ENCODE results near the gene RBMS1. TPM values are rescaled to one million over a fixed set of nuclear protein-coding genes. Genes with fewer than 3 reads are reported as not detected.

RBMS1 gene
- polyA plus RNA-seq, 1 experiment = 107 TPM

- Histone ChIP-seq H3K27ac (ENCODE audit: low read depth, low read length) (no peak overlapping the region), H3K27me3 (ENCODE audit: control insufficient read depth, insufficient read depth, low read length) (no peaks in the 10 kb centered on the region), H3K4me3 (ENCODE audit: low read depth, low read length) (no peak overlapping the region), H3K9me3 (ENCODE audit: control insufficient read depth, insufficient read depth, low read length) (no peaks in the 10 kb centered on the region)
- ChIA-PET CTCF (no interaction called here), POLR2A (no interaction called here)
- TF ChIP-seq, protein P1, sequence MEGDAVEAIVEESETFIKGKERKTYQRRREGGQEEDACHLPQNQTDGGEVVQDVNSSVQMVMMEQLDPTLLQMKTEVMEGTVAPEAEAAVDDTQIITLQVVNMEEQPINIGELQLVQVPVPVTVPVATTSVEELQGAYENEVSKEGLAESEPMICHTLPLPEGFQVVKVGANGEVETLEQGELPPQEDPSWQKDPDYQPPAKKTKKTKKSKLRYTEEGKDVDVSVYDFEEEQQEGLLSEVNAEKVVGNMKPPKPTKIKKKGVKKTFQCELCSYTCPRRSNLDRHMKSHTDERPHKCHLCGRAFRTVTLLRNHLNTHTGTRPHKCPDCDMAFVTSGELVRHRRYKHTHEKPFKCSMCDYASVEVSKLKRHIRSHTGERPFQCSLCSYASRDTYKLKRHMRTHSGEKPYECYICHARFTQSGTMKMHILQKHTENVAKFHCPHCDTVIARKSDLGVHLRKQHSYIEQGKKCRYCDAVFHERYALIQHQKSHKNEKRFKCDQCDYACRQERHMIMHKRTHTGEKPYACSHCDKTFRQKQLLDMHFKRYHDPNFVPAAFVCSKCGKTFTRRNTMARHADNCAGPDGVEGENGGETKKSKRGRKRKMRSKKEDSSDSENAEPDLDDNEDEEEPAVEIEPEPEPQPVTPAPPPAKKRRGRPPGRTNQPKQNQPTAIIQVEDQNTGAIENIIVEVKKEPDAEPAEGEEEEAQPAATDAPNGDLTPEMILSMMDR (IDR thresholded peaks at IDR 0.05; ENCODE audit: low read depth, low read length) = no peak
- no peak for DNase-seq (ENCODE audit: low read depth, low spot score)
Measured at GRCh38 chr2:160505256-160505655, 11.6 kb upstream of the RBMS1 start.

DNA sequence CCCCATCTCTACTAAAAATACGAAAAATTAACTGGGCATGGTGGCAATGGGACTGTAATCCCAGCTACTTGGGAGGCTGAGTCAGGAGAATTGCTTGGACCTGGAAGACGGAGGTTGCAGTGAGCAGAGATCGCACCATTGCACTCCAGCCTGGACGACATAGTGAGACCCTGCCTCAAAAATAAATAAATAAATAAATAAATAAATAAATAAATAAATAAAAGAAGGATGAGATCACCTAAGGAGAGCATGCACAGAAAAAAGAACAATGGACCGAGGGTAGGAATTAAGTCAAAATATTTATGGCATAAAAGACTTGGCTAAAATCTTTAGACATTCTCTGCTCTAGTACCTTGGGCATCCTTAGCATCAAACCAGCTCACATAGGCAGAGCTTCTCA, 8.9 kb upstream of the RBMS1 start:
- ChIA-PET CTCF (no interaction called here), POLR2A (no interaction called here)
- H3K4me3 ChIP-seq (ENCODE audit: low read depth, low read length) = no peak overlapping the region
- no peaks in the 10 kb centered on the region for H3K27me3 ChIP-seq (ENCODE audit: control insufficient read depth, insufficient read depth, low read length)
- no peak for DNase-seq (ENCODE audit: low read depth, low spot score)
- TF ChIP-seq, protein P1 (IDR thresholded peaks at IDR 0.05; ENCODE audit: low read depth, low read length) = no peak
- H3K9me3 ChIP-seq (ENCODE audit: control insufficient read depth, insufficient read depth, low read length) = no peaks in the 10 kb centered on the region
- H3K27ac ChIP-seq (ENCODE audit: low read depth, low read length) = no peak overlapping the region

GRCh38 chr2:160501370-160501769, 7.8 kb upstream of the RBMS1 start:
- ChIA-PET POLR2A (no interaction called here), CTCF (no interaction called here)
- Histone ChIP-seq H3K4me3 (ENCODE audit: low read depth, low read length) (no peak overlapping the region), H3K27me3 (ENCODE audit: control insufficient read depth, insufficient read depth, low read length) (no peaks in the 10 kb centered on the region), H3K9me3 (ENCODE audit: control insufficient read depth, insufficient read depth, low read length) (no peaks in the 10 kb centered on the region), H3K27ac (ENCODE audit: low read depth, low read length) (no peak overlapping the region)
- DNase-seq (ENCODE audit: low read depth, low spot score) = no peak
- TF ChIP-seq, protein P1 (IDR thresholded peaks at IDR 0.05; ENCODE audit: low read depth, low read length) = no peak

DNA sequence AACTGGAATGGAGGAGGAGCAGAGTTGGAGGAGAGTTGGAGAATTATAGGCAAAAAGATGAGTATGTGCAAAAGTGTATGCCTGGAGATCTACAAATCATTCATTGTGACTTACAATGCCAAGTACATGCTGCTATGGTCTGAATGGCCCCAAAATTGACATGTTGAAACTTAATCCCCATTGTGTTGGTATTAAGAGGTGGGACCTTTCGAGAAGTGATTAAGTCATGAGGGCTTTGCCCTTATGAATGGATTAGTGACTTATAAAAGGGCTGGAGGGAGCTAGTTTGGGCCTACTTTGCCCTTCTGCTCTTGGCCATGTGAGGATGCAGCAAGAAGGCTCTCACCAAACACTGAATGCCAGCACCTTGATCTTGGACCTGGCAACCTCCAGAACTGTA, 6.3 kb upstream of the RBMS1 start:
- CTCF ChIA-PET = no interaction called here
- Histone ChIP-seq H3K27ac (ENCODE audit: low read depth, low read length) (no peak overlapping the region), H3K9me3 (ENCODE audit: control insufficient read depth, insufficient read depth, low read length) (no peaks in the 10 kb centered on the region), H3K27me3 (ENCODE audit: control insufficient read depth, insufficient read depth, low read length) (no peaks in the 10 kb centered on the region), H3K4me3 (ENCODE audit: low read depth, low read length) (no peak overlapping the region)
- TF ChIP-seq, protein P1 (IDR thresholded peaks at IDR 0.05; ENCODE audit: low read depth, low read length) = no peak
- POLR2A ChIA-PET = no interaction called here
- DNase-seq (ENCODE audit: low read depth, low spot score) = no peak

GRCh38 chr2:160498137-160498536, 4.5 kb upstream of the RBMS1 start:
- H3K4me3 ChIP-seq (ENCODE audit: low read depth, low read length) = no peak overlapping the region
- no peaks in the 10 kb centered on the region for H3K9me3 ChIP-seq (ENCODE audit: control insufficient read depth, insufficient read depth, low read length)
- POLR2A ChIA-PET = no interaction called here
- no peak overlapping the region for H3K27ac ChIP-seq (ENCODE audit: low read depth, low read length)
- no peak for DNase-seq (ENCODE audit: low read depth, low spot score)
- TF ChIP-seq, protein P1 (IDR thresholded peaks at IDR 0.05; ENCODE audit: low read depth, low read length) = no peak
- no peaks in the 10 kb centered on the region for H3K27me3 ChIP-seq (ENCODE audit: control insufficient read depth, insufficient read depth, low read length)
- CTCF ChIA-PET = interaction anchor here (0.7 to 1.1 kb wide), 3 partner anchors 472 to 497 kb away, joined by 3 to 5 read pairs (median 4); no protein-coding TSS in a partner anchor
